ENCODE data around the gene TMEM250. TPM values are rescaled to one million over a fixed set of nuclear protein-coding genes. Genes with fewer than 3 reads are reported as not detected.

Gene TMEM250
- total RNA-seq, 2 donors from 2014 or later, result 20.3 to 29.3 TPM

DNA sequence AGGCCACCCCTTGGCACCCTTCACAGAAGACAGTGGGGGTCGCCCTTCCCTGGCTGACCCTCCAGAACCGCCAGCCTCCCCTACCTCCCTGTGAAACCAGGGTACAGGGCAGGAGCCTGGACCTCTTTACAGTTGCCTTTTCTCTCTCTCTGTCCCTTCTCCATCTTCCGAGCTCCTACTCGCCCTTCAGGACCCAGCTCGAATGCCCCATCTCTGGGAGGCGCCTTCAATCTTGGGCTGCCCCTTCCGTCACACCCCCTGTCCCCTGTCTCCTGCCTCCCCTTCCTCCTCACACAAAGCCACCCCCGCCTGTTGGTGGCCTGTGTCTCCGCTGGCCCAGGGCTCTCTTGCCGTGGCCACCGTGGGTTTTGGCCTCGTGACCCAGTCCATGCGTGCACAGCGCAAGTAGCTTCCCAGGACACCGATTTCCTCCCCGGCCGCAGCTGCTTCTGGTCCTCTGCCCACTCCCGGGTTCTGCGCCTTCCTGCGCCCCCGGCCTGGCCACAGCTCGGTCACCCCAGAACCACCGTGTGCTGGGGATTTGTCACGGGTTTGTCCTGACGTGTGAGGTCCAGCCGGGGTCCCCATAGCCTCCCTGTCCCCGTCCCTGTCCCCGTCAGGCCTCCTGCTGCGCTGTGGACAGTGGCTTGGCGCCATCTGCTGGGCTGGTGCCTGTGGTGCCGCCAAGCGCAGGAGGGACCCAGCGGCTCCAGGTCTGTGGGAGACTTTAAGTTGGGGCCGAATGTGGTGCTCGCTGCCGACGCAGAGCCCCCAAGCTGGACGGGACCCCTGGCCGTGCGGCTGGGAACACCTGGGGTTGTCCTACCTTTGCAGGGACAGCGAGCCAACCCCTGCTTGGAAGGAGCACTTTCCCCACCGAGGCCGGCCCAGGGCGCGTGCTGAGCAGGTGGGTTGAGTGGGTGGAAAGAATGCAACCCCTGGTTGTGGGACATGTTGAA is 4.0 kb upstream of the TMEM250 start:
- H3K27ac ChIP-seq, result no peak overlapping the region
- DNase-seq (ENCODE audit: low spot score), result peak; percentile 73

DNA sequence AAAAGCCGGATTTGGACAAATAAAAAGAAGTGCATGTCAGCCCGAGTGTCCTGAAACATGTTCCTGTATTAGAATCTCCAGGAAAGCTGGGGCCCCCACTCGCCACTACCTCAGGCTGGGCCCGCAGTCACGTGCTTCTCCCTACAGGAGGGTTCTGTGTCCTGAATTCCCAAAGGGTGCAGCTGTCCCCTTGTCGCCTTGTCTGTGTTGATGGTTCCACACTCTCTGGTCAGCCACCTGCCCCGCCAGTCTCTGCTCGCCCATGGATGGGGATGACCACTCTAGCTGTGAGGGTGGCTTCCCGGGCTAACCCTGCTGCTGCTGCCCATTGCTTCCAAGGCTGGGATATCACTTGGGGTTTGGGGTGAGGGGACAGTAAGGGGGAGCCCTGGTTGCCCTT is 3.1 kb upstream of the TMEM250 start:
- no peaks in the 10 kb centered on the region for H3K36me3 ChIP-seq
- no peak overlapping the region for H3K27ac ChIP-seq
- H3K9me3 ChIP-seq, result no peaks in the 10 kb centered on the region
- peaks cover 0 to 37% of the 10 kb centered on the region in 2 donors for H3K4me1 ChIP-seq
- H3K4me3 ChIP-seq, result no peak overlapping the region
- no peaks in the 10 kb centered on the region for H3K27me3 ChIP-seq
- TF ChIP-seq, protein P1, sequence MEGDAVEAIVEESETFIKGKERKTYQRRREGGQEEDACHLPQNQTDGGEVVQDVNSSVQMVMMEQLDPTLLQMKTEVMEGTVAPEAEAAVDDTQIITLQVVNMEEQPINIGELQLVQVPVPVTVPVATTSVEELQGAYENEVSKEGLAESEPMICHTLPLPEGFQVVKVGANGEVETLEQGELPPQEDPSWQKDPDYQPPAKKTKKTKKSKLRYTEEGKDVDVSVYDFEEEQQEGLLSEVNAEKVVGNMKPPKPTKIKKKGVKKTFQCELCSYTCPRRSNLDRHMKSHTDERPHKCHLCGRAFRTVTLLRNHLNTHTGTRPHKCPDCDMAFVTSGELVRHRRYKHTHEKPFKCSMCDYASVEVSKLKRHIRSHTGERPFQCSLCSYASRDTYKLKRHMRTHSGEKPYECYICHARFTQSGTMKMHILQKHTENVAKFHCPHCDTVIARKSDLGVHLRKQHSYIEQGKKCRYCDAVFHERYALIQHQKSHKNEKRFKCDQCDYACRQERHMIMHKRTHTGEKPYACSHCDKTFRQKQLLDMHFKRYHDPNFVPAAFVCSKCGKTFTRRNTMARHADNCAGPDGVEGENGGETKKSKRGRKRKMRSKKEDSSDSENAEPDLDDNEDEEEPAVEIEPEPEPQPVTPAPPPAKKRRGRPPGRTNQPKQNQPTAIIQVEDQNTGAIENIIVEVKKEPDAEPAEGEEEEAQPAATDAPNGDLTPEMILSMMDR (IDR thresholded peaks at IDR 0.05), result no peak
- no peak for DNase-seq (ENCODE audit: low spot score)

More for the DNA sequence above, 4.0 kb upstream of the TMEM250 start:
- Histone ChIP-seq H3K27me3 (no peaks in the 10 kb centered on the region), H3K4me1 (peaks cover 0 to 28% of the 10 kb centered on the region in 2 donors), H3K4me3 (peak overlapping the region in 1 of 2 donors; percentile 26), H3K36me3 (no peaks in the 10 kb centered on the region), H3K9me3 (no peaks in the 10 kb centered on the region)
- TF ChIP-seq, protein P1 (IDR thresholded peaks at IDR 0.05), result peak; percentile 87 to 99

DNA sequence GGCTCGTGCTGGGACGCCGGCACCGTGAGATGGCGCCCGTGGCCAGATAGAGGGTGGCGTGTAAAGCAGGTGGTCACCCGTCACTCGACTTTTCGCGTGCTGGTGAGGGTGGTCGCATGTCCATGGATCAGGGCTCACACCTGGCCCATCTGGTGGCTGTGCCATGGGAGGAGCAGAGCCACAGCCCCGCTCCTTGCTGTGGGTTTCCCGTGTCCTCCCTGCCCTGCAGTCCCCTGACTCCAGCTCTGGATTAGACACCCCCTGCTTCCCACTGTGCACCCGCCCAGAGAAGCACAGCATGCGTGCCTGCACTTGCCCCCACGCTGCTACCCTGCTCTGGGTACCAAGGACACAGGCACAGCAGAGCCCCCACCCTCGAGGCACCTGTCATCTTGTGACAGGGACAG is 1.8 kb upstream of the TMEM250 start:
- no peaks in the 10 kb centered on the region for H3K9me3 ChIP-seq
- H3K4me1 ChIP-seq, result peaks cover 0 to 38% of the 10 kb centered on the region in 2 donors
- DNase-seq (ENCODE audit: low spot score), result no peak
- H3K36me3 ChIP-seq, result peaks cover 12% of the 10 kb centered on the region
- no peak overlapping the region for H3K27ac ChIP-seq
- H3K4me3 ChIP-seq, result no peak overlapping the region
- H3K27me3 ChIP-seq, result no peaks in the 10 kb centered on the region
- TF ChIP-seq, protein P1 (IDR thresholded peaks at IDR 0.05), result no peak

DNA sequence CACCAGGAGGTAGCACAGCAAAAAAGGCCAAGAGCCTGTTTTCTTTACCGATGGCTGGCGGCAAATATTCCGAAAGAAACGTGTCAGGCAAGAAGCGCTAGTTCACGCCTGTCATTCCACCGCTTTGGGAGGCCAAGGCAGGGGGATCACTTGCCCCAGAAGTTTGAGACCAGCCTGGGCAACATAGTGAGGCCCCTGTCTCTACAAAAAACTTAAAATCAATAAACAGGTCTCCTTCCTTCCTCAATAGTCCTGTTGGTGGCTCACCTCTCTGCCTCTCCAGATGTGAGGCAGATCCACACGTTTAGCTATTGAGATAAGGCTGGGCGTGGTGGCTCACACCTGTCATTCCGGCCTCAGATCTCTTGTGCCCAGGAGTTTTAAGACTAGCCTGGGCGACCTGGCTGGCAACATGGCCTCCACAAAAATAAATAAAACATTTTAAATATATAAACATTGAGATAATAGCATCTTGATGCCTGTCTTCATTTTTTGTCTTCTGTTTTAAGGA is 1.3 kb upstream of the TMEM250 start:
- H3K4me3 ChIP-seq, result peak overlapping the region; percentile 87 to 92

DNA sequence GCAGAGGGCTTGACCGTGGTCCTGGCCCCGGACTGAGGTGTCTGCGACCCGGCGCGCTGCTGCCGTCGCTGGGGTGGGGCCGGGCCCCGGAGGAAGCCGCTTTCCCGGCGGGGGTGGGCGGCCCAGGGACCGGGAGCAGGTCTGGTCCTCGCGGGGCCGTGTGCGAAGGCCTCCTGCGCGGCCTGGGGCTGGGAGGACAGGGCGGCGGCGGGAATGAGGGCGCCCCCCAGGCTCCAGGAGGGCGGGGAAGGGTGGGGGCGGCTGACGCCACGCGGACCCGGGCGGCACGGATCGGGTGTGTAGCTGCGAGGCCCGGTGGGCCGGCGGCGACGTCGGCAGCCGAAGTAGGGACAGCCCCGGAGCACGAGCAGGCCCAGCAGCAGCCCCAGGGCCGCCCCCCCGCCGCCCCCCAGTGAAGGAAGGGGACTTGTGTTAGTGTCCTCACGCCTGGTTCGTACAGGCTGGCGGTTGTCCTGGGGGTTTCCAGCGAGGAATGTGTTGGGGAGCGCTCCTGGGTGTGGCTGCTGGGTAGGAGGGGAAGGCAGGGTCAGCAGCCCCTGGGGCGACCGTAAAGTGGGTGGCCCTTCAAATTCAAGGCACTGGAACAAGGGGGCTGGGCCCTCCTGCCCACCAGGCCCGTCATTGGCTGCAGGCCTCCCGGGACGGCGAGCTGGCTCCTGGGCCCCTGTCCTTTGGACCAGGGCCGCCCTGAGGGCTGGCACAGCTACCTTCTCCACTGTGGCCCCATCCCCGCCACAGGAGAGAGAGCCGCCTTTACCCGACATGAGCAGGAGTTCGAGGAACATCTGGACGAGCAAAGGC is 597 bp upstream of the TMEM250 start:
- H3K4me1 ChIP-seq, result peaks cover 0 to 38% of the 10 kb centered on the region in 2 donors
- peaks cover 16% of the 10 kb centered on the region for H3K36me3 ChIP-seq
- no peaks in the 10 kb centered on the region for H3K27me3 ChIP-seq
- peak overlapping the region; percentile 98 for H3K27ac ChIP-seq
- TF ChIP-seq, protein P1 (IDR thresholded peaks at IDR 0.05), result peak in 1 of 2 donors; percentile 19
- H3K9me3 ChIP-seq, result no peaks in the 10 kb centered on the region
- peak overlapping the region; percentile 87 to 92 for H3K4me3 ChIP-seq
- DNase-seq (ENCODE audit: low spot score), result no peak

More for the DNA sequence above, 1.3 kb upstream of the TMEM250 start:
- Histone ChIP-seq H3K9me3 (no peaks in the 10 kb centered on the region), H3K27me3 (no peaks in the 10 kb centered on the region), H3K4me1 (peaks cover 0 to 38% of the 10 kb centered on the region in 2 donors), H3K36me3 (peaks cover 16% of the 10 kb centered on the region), H3K27ac (peak overlapping the region; percentile 98)
- DNase-seq (ENCODE audit: low spot score), result no peak
- TF ChIP-seq, protein P1 (IDR thresholded peaks at IDR 0.05), result no peak
